Mesenchymal stem cell (in vitro differentiated cells and primary cell): ENCODE data around the gene PROS1.
"Not testable (repeated sequence)": the region's sequence is repeated elsewhere in the genome, so short reads cannot be mapped to it uniquely, and the experiment has no call there.

Experiments used
- DNase-seq: peaks from one replicate; pipeline ENCODE4 v3.0.0-alpha.2; 2013
- H2AFZ ChIP-seq: one replicate; pipeline ENCODE4 v1.6.1; 2013; ENCODE audit warnings: low read depth, mild to moderate bottlenecking, control low read depth, inconsistent platforms, low read length, moderate library complexity
- H2AK5ac ChIP-seq: 2 replicates; pipeline ENCODE4 v1.6.1; 2013; ENCODE audit warnings: low read length, moderate library complexity, mild to moderate bottlenecking, inconsistent platforms; ENCODE audit not compliant: severe bottlenecking
- H2BK120ac ChIP-seq: one replicate; pipeline ENCODE4 v1.6.1; 2013; ENCODE audit warnings: low read depth, mild to moderate bottlenecking, inconsistent platforms, low read length, moderate library complexity
- H2BK12ac ChIP-seq, 2 experiments: one replicate each; pipeline ENCODE4 v1.6.1; 2013; ENCODE audit warnings: inconsistent platforms in 2 of 2, low read length in 2 of 2, mild to moderate bottlenecking in 2 of 2, moderate library complexity in 2 of 2, control low read depth in 1 of 2
- H2BK15ac ChIP-seq: one replicate; pipeline ENCODE4 v1.6.1; 2013; ENCODE audit warnings: mild to moderate bottlenecking, low read depth, inconsistent platforms; ENCODE audit not compliant: poor library complexity, severe bottlenecking
- H2BK5ac ChIP-seq: 2 replicates; pipeline ENCODE4 v1.6.1; 2013; ENCODE audit warnings: low read depth, mild to moderate bottlenecking, low read length, control low read depth, inconsistent platforms; ENCODE audit not compliant: poor library complexity, severe bottlenecking
- H3K14ac ChIP-seq, 2 experiments: one replicate each; pipeline ENCODE4 v1.6.1; 2013; ENCODE audit warnings: inconsistent platforms in 2 of 2, low read length in 2 of 2, control low read depth in 1 of 2, mild to moderate bottlenecking in 1 of 2, moderate library complexity in 1 of 2
- H3K18ac ChIP-seq, 2 experiments: one replicate each; pipeline ENCODE4 v1.6.1; 2013; ENCODE audit warnings: inconsistent platforms in 2 of 2, low read length in 2 of 2, control low read depth in 1 of 2, low read depth in 1 of 2, mild to moderate bottlenecking in 1 of 2
- H3K23ac ChIP-seq, 2 experiments: one replicate each; pipeline ENCODE4 v1.6.1; 2013; ENCODE audit warnings: inconsistent platforms in 2 of 2, low read length in 2 of 2, mild to moderate bottlenecking in 2 of 2, moderate library complexity in 2 of 2, control low read depth in 1 of 2
- H3K27ac ChIP-seq: 2 replicates; pipeline ENCODE4 v1.5.1; 2013; ENCODE audit warnings: mild to moderate bottlenecking, moderate library complexity, low read length, control low read depth, inconsistent platforms; ENCODE audit not compliant: poor library complexity, severe bottlenecking
- H3K27me3 ChIP-seq, 2 experiments: 2 replicates each; pipeline versions ENCODE4 v1.6.1 to v1.7.0; 2013; ENCODE audit warnings: low read length in 2 of 2, mild to moderate bottlenecking in 2 of 2, moderate library complexity in 2 of 2, control low read depth in 1 of 2, inconsistent platforms in 1 of 2; ENCODE audit not compliant: control insufficient read depth in 1 of 2, insufficient read depth in 1 of 2
- H3K36me3 ChIP-seq, 2 experiments: 2 replicates each; pipeline versions ENCODE4 v1.6.1 to v1.7.0; 2013; ENCODE audit warnings: low read length in 2 of 2, control low read depth in 1 of 2, inconsistent platforms in 1 of 2, low read depth in 1 of 2, mild to moderate bottlenecking in 1 of 2; ENCODE audit not compliant: insufficient read depth in 2 of 2, control insufficient read depth in 1 of 2
- H3K4ac ChIP-seq, 2 experiments: one replicate each; pipeline ENCODE4 v1.6.1; 2013; ENCODE audit warnings: inconsistent platforms in 2 of 2, low read length in 2 of 2, mild to moderate bottlenecking in 2 of 2, moderate library complexity in 2 of 2, control low read depth in 1 of 2, low read depth in 1 of 2
- H3K4me1 ChIP-seq: 2 replicates; pipeline ENCODE4 v1.6.1; 2013; ENCODE audit warnings: low read depth, low read length, control low read depth; ENCODE audit not compliant: control insufficient read depth, insufficient read depth
- H3K4me2 ChIP-seq: 2 replicates; pipeline ENCODE4 v1.6.1; 2013; ENCODE audit warnings: low read length, mild to moderate bottlenecking, inconsistent platforms; ENCODE audit not compliant: poor library complexity, severe bottlenecking
- H3K4me3 ChIP-seq, 2 experiments: 2 replicates each; pipeline versions ENCODE4 v1.5.1 to v1.7.0; 2013; ENCODE audit warnings: low read length in 2 of 2, mild to moderate bottlenecking in 2 of 2, control low read depth in 1 of 2, low read depth in 1 of 2; ENCODE audit not compliant: insufficient read depth in 1 of 2
- H3K79me1 ChIP-seq: replicated peaks from 2 replicates; pipeline ENCODE4 v1.6.1; 2013; ENCODE audit warnings: mild to moderate bottlenecking, control low read depth, low read length, inconsistent platforms; ENCODE audit not compliant: poor library complexity, severe bottlenecking
- H3K9ac ChIP-seq: 2 replicates; pipeline ENCODE4 v1.7.0; 2013; ENCODE audit warnings: mild to moderate bottlenecking, low read length, moderate library complexity
- H3K9me3 ChIP-seq: 2 replicates; pipeline ENCODE4 v1.7.0; 2013; ENCODE audit warnings: mild to moderate bottlenecking, low read length; ENCODE audit not compliant: control insufficient read depth
- H4K8ac ChIP-seq: one replicate; pipeline ENCODE4 v1.6.1; 2013; ENCODE audit warnings: inconsistent platforms, mild to moderate bottlenecking, low read length, moderate library complexity
- H4K91ac ChIP-seq: one replicate; pipeline ENCODE4 v1.6.1; 2013; ENCODE audit warnings: mild to moderate bottlenecking, low read length, inconsistent platforms
- WGBS: methylation state at CpG from one replicate; pipeline ENCODE4 v1.1.7; 2013; ENCODE audit warnings: mixed read lengths; 5-methylcytosine and 5-hydroxymethylcytosine counted together

The PROS1 gene

DNA sequence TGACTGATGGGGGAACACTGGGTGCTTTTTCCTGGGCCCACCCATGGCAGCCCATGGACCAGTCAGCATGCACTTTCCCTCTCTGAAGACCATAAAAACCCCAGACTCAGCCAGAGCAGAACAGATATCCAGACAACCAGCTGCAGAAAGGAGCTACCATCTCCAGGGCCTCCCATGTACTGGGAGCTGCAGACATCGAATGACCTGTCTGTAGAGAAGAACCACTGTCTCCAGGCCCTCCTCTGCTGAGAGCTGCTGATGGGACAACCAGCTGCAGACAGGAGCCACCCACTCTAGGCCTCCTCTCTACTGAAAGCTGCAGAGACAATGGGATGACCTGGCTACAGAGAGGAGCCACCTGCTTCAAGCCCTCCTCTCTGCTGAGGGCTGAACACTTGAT lies 66.6 kb downstream of the PROS1 start:
- H4K8ac ChIP-seq = peak overlapping the region; percentile 71
- no peaks in the 10 kb centered on the region for H3K79me1 ChIP-seq
- no peaks in the 10 kb centered on the region for H3K27me3 ChIP-seq
- no peak overlapping the region for H3K23ac ChIP-seq
- H4K91ac ChIP-seq = no peak overlapping the region
- DNase-seq = no peak
- no peak overlapping the region for H3K14ac ChIP-seq
- no peak overlapping the region for H2AFZ ChIP-seq
- no peak overlapping the region for H3K4ac ChIP-seq
- no peaks in the 10 kb centered on the region for H3K9me3 ChIP-seq
- WGBS = 76% methylated on average over 1 of the region's 1 CpG
- H2AK5ac ChIP-seq = no peak overlapping the region
- H2BK5ac ChIP-seq = no peak overlapping the region
- H3K9ac ChIP-seq = no peak overlapping the region
- no peak overlapping the region for H3K4me2 ChIP-seq
- H3K27ac ChIP-seq = no peak overlapping the region
- H3K4me1 ChIP-seq = no peaks in the 10 kb centered on the region
- peak overlapping the region in 1 of 2 experiments; percentile 21 for H3K18ac ChIP-seq
- H3K36me3 ChIP-seq = peaks cover 3 to 5% of the 10 kb centered on the region in 2 experiments
- H2BK12ac ChIP-seq = no peak overlapping the region
- no peak overlapping the region for H3K4me3 ChIP-seq
- no peak overlapping the region for H2BK15ac ChIP-seq
- H2BK120ac ChIP-seq = no peak overlapping the region

DNA sequence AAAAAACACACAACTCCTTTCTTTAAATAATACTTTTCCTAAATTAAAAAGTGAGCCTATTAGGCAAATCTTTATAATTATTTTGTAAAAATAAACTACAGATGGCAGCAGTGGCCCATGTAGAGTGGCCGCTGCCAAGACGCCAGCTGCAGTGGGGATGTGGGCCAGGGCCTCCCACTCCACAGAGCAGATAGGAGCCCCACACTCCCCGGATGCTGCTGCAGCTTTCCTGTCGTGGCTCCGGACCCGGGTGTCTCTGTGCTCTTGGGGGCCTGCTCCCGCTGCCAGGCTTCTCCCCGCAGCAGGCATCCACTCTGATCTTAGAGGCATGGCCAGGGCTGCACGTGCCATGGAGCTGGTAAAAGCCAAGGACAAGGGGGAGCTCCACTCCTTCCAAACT lies 67.5 kb downstream of the PROS1 start:
- Histone ChIP-seq H2AK5ac (no peak overlapping the region), H3K23ac (no peak overlapping the region), H3K9me3 (no peaks in the 10 kb centered on the region), H3K9ac (no peak overlapping the region), H3K4me2 (no peak overlapping the region), H3K18ac (no peak overlapping the region), H3K36me3 (peaks cover 3 to 5% of the 10 kb centered on the region in 2 experiments), H4K91ac (no peak overlapping the region), H4K8ac (no peak overlapping the region), H2BK120ac (no peak overlapping the region), H2BK15ac (no peak overlapping the region), H3K4me3 (no peak overlapping the region), H3K14ac (no peak overlapping the region), H3K27me3 (no peaks in the 10 kb centered on the region), H2BK5ac (no peak overlapping the region), H3K4ac (no peak overlapping the region), H3K79me1 (no peaks in the 10 kb centered on the region), H3K27ac (no peak overlapping the region), H2BK12ac (no peak overlapping the region), H2AFZ (no peak overlapping the region), H3K4me1 (no peaks in the 10 kb centered on the region)
- DNase-seq = no peak
- WGBS = 83% methylated on average over 9 of the region's 9 CpGs

DNA sequence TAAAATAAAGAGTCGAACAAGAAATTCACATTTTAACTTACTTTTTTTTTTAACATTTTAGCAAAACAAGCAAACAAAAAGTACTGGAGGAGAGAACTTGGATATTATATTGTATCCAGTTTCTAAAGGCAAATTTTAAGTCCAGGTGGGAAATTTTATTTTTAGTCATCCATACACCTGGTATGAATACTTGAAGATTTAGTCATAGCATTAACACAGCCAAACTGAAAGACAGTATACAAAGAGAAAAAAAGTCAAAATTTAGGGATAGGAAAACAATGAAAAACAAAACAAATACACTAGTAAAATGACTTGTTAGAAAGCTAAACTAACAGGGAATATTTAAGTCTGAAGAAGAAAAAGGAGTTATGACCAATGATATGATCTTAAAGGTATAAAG lies 69.1 kb downstream of the PROS1 start:
- Histone ChIP-seq H3K4me2 (no peak overlapping the region), H3K4me1 (no peaks in the 10 kb centered on the region), H3K36me3 (peaks cover 3 to 9% of the 10 kb centered on the region in 2 experiments), H4K8ac (no peak overlapping the region), H2BK15ac (no peak overlapping the region), H3K4ac (no peak overlapping the region), H3K79me1 (no peaks in the 10 kb centered on the region), H3K23ac (no peak overlapping the region), H3K14ac (no peak overlapping the region), H2BK5ac (no peak overlapping the region), H3K9me3 (no peaks in the 10 kb centered on the region), H3K18ac (no peak overlapping the region), H2BK120ac (no peak overlapping the region), H2BK12ac (no peak overlapping the region), H3K9ac (no peak overlapping the region), H2AFZ (no peak overlapping the region), H3K4me3 (no peak overlapping the region), H3K27ac (no peak overlapping the region), H3K27me3 (no peaks in the 10 kb centered on the region), H2AK5ac (no peak overlapping the region), H4K91ac (no peak overlapping the region)
- no CpG with 5 or more reads among the region's 1 CpG for WGBS
- no peak for DNase-seq

DNA sequence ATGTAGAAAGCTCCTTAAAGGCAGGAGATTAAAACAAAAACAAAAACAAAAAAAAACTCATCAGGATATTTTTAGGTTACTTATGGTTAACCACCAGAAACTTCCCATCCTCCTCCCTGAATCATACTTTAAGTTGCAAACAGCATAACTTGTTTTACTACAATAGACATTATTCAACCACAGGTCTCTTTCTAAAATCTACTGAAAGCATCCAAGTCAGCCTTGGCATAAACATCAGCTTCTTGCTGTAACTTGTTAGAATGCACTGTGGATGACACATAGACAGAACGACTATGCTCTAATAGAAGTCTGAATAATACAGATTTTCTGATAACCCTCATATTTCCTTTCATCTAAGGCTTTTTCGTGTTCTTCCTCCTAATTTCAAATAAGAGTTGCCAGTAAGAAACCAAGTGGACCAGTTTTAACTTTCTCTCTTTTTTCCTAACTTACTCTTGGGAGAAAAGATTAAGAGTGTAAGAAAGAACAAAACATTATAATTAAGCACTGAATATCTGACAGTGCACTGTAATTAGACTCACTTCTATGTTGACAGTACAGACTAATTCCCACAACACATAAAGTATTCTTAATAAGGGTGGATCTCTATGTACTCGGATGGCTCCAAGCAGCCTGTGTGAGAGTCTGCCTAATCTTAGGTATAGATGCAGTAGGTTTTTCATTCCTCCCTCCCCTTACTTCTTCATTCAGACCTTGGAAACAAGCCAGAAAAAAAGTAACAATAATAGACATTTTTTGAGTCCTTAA lies 95.3 kb downstream of the PROS1 start:
- not testable (repeated sequence) for H3K36me3 ChIP-seq, H2BK15ac ChIP-seq, H2BK12ac ChIP-seq, H3K9ac ChIP-seq, H2BK120ac ChIP-seq, H3K23ac ChIP-seq, H3K4me1 ChIP-seq, H4K91ac ChIP-seq, H3K4me2 ChIP-seq, H3K4me3 ChIP-seq, H2BK5ac ChIP-seq, H3K4ac ChIP-seq, H2AFZ ChIP-seq, H4K8ac ChIP-seq, H3K9me3 ChIP-seq, H2AK5ac ChIP-seq, H3K79me1 ChIP-seq, H3K14ac ChIP-seq, H3K27ac ChIP-seq, H3K18ac ChIP-seq, H3K27me3 ChIP-seq
- peak; percentile 22 for DNase-seq
- WGBS = 56% methylated on average over 2 of the region's 3 CpGs
